HCEC 1CT (cell line): ENCODE results near the gene LTV1.
"Not testable (repeated sequence)": the region's sequence is repeated elsewhere in the genome, so short reads cannot be mapped to it uniquely, and the experiment has no call there.

Experiments used
- DNase-seq: peaks from one replicate; pipeline ENCODE4 v3.0.0-alpha.2; 2017

The LTV1 gene

DNA sequence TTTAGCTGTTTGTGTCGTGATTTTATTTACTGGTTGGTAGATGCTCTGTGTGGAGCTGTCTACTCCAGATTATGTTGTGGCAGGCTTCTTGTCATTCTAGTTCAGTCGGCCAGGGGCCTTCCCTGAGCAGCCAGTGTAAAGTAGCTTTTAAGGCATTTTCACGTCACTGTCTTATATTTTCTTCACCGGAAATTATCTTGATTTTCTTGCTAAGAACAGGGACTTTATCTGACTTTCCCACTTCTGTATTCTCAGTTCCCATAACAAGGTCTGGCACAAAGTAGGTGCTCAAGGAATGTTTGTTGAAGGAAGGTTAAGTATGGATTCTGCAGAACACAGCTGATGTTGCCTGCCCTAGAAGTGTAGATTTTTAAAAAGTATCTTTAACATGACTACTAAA is 868 bp downstream of the LTV1 start:
- DNase-seq: no peak

DNA sequence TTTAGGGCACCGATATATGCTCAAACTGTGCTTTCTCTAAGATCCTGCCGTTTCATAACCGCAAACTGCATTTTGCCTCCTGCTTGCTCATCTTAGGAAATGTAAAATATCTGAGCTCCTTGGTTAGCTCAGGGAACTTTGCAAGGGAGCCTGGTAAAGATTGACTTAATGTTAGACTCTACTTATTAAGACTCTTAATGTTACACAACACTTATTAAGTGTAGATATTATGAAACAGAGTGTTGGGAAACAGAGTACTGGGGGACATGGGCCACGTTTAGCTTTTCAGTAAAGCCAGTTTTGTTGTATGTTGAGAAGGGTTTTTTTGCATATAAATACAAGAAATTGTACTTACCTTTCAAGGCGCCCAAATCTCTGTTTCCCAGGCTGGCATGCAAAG is 1.9 kb downstream of the LTV1 start:
- no peak for DNase-seq

DNA sequence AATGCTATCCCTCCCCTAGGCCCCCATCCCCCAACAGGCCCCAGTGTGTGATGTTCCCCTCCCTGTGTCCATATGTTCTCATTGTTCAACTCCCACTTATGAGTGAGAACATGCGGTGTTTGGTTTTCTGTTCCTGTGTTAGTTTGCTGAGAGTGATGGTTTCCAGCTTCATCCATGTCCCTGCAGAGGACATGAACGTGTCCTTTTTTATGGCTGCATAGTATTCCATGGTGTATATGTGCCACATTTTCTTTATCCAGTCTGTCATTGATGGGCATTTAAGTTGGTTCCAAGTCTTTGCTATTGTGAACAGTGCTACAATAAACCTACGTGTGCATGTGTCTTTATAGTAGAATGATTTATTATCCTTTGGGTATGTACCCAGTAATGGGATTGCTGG is 8.6 kb downstream of the LTV1 start:
- DNase-seq: not testable (repeated sequence)

DNA sequence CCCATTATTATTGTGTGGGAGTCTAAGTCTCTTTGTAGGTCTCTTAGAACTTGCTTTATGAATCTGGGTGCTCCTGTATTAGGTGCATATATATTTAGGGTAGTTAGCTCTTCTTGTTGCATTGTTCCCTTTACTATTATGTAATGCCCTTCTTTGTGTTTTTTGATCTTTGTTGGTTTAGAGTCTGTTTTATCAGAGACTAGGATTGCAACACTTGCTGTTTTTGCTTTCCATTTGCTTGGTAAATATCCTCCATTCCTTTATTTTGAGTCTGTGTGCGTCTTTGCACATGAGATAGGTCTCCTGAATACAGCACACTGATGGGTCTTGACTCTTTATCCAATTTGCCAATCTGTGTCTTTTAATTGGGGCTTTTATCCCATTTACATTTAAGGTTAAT is 11.9 kb downstream of the LTV1 start:
- not testable (repeated sequence) for DNase-seq

DNA sequence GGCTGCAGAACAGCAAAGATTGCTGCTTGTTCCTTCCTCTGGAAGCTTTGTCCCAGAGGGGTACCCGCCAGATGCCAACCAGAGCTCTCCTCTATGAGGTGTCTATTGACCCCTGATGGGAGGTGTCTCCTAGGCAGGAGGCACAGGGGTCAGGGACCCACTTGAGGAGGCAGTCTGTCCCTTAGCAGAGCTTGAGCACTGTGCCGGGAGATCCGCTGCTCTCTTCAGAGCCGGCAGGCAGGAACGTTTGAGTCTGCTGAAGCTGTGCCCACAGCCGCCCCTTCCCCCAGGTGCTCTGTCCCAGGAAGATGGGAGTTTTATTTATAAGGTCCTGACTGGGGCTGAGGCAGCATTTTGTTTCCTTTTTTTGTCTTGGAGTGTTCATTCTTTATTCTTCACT is 13.6 kb downstream of the LTV1 start:
- DNase-seq: not testable (repeated sequence)

DNA sequence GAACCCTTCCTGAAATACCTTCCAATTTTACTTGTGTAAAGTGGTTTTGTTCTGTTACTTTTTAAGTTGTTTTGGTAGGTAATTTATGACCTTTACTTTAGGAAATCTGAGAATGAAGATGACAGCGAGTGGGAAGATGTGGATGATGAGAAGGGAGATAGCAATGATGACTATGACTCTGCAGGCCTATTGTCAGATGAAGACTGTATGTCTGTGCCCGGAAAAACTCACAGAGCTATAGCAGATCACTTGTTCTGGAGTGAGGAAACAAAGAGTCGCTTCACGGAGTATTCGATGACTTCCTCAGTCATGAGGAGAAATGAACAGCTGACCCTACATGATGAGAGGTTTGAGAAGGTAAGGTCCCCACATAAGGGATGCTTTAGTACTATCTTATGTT is 14.5 kb downstream of the LTV1 start:
- no peak for DNase-seq

DNA sequence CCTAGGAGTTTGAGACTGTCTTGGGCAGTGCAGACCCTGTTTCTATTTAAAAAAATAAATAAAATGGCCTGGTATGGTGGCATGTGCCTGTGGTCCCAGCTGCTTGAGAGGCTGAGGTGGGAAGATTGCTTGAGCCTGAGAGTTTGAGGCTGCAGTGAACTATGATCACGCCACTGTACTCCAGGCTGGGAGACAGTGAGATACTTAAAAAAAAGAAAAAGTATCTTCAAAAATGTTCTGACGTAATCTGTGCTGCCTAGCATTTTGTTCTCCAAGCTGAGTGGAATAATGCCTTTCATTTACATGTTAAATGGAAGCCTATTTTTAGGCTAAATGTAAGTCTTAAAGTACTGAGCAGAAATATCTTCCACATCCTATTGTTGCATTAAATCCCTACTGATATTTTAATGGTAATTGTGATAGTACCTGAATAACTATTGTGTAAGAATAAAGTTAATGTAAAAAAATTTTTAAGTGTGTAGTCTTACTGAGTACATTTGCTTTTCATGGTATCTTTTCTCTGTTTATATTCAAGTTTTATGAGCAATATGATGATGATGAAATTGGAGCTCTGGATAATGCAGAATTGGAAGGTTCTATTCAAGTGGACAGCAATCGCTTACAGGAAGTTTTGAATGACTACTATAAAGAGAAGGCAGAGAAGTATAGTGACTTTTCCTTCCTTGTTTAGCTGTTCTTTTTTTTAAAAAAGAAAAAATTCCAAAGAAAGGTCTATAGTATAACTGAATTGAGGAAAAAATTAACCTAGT is 16.9 kb downstream of the LTV1 start:
- no peak for DNase-seq

DNA sequence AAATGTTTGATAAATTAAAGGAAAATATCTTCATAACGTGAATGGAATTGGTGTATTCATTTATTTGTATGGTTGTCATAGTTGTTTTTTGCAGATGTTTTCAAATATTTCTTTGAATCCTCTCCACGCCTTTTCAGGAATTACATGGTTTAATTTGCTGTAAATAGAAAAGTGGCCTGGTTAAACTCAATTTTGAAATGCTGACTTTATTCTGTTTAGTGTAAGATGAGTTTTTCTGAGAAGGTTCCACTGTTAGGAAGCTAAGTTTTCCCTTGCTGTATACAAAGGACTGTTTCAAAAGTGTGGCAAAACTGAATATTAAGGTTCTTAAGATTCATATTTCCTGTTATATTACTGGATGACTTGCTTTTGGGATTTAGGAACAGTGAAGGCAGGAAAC is 20.6 kb downstream of the LTV1 start:
- no peak for DNase-seq

DNA sequence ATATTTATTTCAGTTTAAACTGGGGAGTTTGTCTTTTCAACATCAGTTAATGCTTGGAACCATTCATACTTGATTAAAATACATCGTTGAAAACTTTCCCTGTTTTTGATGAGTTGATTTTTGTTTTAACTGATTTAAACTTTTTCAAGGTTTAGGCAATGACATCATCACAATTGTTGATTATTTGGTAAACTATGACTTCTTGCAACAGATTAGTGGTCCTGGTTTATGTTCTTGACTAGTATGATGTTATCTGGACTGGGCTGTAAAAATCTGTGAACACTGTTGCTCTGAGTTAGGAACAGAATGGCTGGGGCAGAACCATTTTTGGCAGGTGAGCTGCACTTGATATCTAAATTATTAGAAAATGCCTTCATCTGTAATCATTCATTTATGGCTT is 21.1 kb downstream of the LTV1 start, which contains the start of gene ZC2HC1B:
Gene ZC2HC1B (plus strand): TSS at position 241 of the 400 bp plus-strand sequence. CDS start 66 bp downstream, at position 307.
- DNase-seq: no peak

DNA sequence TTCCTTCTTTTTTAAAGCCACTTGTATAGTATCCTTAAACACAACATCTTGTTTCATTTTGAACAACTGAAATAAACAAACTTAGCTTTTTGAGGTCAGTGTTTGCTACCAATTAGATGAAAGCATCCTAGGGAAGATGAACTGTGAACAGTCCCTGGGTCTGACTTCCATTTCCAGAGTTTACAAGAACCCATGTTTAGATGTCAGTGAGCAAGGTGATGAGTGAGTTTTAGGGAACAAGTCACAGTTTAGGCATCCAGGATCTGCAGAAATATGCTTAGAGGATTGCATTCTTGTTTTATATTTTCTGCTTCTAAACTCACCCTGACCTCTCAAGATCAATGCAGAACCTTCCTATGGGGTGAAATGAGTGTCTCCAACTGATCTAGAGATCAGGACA is 24.1 kb downstream of the LTV1 start:
- DNase-seq: no peak

DNA sequence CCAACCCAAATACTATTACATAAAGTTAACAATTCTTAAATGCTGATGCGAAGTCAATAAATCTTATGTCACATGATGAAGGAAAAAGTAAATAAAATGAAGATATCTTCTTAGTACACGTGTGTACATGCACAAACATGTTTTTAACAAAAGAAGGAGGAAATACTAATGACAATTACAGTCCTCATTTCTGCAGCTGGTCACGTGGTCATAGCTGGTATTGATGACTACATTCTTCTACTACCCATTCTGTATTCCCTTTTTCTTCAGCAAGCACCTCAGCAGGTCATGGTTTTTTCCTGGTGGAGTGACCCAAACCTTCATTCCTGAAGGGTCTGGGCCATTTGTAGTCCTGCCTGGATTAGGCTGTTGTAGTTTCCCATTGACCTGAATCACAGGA is 25.7 kb downstream of the LTV1 start:
- DNase-seq: not testable (repeated sequence)

DNA sequence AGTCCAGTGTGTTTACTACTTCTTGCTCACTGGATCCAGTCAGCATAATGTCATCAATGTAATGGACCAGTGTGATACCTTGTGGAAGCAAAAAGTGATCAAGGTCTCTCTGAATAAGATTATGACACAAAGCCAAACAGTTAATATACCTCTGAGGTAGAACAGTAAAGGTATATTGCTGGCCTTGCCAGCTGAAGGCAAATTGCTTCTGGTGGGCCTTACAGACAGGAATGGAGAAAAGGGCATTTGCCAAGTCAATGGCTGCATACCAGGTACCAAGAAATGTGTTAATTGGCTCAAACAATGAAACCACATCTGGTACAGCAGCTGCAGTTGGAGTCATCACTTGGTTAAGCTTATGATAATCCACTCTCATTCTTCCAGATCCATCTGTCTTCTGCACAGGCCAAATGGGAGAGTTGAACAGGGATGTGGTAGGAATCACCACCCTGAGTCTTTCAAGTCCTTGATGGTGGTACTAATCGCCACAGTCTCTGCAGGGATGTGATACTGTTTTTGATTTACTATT is 28.1 kb downstream of the LTV1 start:
- not testable (repeated sequence) for DNase-seq

DNA sequence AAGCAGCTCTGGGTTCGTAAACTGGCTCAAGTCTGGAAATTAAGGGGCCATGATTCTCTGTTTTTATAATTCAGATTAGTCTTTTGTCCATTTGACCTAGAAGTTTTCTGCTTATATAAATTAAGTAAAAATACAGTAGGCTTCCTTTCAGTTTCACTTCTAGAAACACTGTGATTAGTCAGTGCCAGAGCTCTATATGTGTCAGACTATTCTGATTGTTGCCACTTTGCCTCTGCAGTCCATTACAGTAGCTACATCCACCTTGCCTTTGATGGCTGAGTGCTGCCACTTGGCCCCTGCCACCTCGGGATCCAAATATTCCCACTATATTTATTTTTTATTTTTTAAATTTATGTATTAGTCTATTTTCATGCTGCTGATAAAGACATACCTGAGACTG is 29.1 kb downstream of the LTV1 start:
- no peak for DNase-seq

DNA sequence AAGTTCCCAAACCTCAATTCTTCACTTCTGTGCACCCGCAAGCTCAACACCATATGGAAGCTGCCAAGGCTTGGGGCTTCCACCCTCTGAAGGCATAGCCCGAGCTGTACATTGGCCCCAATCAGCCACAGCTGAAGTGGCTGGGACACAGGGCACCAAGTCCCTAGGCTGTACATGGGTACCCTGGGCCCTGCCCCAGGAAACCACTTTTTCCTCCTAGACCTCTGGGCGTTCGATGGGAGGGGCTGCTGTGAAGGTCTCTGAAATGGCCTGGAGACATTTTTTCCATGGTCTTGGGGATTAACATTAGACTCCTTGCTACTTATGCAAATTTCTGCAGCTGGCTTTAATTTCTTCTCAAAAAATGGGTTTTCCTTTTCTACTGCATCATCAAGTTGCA is 30.5 kb downstream of the LTV1 start:
- DNase-seq: not testable (repeated sequence)

DNA sequence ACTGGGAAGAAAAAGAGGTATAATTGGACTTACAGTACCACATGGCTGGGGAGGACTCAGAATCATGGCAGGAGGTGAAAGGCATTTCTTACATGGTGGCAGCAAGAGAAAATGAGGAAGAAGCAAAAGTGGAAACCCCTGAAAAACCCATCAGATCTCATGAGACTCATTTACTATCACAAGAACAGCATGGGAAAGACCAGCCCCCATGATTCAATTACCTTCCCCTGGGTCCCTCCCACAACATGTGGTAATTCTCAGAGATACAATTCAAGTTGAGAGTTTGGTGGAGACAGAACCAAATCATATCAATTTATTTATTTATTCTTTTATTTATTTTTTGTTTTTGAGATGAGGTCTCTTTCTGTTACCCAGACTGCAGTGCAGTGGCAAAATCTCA is 31.4 kb downstream of the LTV1 start:
- DNase-seq: not testable (repeated sequence)

DNA sequence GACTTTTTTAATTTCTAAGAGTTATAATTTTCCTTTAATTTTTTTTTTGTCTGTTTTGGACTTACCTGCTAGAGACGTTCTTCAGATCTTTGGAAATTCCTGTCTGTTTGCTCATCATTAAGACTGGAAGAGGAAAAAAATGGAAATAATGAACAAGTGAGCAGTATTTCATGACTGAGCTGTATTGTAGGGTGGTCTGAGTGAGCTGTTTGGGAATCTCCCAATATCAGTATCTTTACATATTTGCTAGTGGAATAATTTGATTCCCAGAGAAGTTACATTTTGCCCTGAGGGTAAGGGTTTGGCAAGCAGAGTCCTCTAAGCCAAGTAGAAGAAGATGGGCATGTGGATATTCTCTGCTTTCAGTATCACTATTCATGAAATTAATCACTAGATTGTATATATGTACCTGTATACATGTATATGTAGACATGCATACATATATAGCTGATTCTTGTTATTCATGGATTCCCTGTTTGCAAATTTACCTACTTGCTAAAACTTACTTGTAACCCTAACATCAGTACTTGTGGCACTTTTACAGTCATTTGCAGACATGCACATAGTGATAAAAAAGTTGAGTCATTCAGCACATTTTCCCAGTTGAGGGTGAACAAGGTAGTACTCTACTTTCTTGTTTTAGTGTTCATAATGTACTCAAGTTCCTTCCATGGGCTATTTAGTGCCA is 34.6 kb downstream of the LTV1 start:
- no peak for DNase-seq

DNA sequence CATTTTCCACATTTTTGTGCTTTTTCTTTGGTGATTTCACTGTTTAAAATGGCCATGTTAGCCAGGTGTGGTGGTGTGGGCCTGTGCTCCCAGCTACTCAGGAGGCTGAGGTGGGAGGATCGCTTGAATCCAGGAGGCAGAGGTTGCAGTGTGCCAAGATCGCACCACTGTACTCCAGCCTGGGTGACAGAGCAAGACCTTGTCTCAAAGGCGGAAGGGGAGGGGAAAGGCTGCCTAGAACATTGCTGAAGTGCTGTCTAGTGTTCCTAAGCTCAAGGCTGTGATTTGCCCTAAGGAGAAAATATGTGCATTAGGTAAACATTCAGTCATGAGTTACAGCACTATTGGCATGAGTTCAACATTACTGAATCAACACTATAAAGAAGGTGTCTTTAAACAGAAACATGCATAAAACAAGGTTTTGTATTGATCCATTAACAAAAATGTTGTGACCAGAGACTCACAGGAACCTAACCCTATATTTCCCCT is 35.2 kb downstream of the LTV1 start:
- DNase-seq: peak; percentile 21

DNA sequence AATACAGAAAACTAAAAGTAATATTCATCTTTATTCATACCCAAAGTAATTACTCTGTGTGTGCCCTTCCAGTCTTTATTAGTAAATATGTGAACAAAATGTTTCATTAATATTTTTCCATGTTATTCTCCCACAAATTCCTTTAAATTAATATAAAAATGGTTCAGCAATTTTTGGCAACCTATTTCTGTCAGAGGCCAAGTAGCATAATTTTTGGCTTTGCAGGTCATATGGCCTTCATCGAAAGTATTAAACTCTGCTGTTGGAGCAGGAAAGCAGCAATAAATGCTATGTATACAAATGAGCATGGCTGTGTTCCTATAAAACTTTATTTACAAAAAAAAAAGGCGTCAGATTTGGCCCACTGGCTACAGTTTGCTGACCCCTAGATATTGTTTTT is 37.3 kb downstream of the LTV1 start:
- no peak for DNase-seq

DNA sequence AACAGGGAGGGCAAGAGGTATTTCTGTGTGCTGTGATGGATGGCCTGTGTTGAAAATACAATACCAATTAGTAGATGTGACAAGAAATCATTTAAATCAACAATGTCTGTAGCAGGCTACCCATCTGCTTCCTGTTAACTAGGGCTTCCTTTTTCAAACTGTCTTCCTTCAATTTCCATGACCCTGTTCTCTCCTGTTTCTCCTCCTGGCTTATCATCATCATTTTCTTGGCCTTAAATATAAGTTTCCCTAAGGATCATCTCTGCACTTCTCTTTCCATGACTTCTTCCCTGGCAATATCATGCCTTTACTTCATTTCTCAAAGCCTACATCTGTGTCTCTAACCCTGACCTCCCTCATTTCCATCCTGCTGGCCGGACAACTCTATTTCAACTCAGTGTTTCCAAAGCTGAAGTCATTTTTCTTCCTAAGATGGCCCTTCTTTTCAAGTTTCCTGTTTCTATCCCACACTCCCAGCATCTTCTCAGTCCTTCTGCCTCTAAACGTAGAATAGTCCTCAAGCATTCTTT is 39.3 kb downstream of the LTV1 start:
- no peak for DNase-seq

DNA sequence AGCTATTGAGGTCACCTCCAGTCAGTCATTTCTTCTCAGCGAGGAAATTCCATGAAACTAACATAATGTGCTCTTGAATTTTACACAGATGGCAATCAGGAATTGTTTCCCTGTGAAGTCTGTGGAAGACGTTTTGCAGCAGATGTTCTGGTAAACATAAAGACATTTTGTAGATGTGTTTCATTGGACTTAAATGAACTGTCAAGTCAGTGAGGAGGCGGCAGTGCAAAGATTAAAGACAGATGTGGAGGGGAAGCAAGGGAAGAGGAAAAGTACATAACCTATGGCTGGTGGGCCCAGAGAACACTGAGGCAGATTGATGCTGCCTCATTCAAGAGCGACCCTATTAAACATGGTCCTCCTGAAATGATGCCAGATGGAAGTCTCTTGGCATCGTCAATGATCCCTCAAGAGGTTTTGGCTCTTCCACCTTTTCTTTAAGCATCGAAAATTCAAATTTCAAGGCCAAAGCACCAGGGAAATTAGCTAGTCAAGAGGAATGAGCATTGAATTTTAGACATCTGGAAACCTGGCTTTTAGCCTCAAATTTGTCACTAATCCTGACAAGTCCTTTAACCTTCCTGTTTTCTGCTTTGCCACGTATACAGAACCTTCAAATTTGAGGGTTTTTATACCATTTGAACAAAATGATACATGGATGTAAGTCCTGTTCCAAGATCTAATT is 41.2 kb downstream of the LTV1 start:
- DNase-seq: no peak

DNA sequence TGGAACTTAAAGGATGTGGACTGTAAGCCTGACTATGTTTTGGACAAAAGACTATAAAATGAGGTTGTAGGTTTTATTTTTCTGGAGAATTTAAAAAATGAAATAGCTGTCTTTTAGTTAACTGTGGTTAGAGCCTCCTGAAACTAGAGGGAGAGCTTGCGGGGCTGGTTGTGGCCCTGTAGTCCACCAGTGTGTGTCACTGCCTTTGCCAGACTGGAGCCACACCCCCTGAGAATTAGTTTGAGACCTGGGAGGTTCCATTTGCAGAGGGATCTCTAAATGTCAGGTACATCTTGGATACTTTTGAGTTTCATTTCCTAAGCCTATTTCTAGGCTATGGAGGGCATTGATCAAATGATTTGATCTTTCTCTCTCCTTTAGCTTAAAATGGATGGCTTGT is 42.0 kb downstream of the LTV1 start:
- no peak for DNase-seq

DNA sequence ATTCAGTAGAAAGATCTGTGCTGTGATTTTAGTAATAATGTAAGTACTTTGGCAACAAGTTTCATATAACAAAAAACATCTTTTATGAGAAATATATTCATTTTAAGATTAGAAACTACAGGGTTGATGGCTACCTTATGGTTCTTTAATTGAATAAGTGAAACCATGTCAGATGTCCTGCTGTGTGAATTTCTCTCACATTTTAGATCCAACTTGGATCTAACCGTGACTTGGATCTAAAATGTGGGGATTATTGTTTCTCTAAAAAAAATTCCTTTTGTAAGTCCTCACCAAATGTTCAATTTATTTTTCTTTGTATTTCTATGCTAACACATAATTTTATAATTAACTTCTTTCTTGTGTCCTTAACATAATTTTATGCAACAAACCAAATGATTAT is 51.5 kb downstream of the LTV1 start:
- DNase-seq: no peak
